ENCODE data around the gene PPP1R3C. TPM values are rescaled to one million over a fixed set of nuclear protein-coding genes. Genes with fewer than 3 reads are reported as not detected.

Gene PPP1R3C
- total and polyA plus RNA-seq, 3 experiments from 2014 or later = not detected

GRCh38 chr10:91579329-91579985 is 53.4 kb downstream of the PPP1R3C start:
- Mint-ChIP-seq H3K9me3 (peaks cover 0 to 6% (median 3%) of the 10 kb centered on the region in 5 donors), H3K4me3 (no peak overlapping the region), H3K27ac (no peak overlapping the region), H3K36me3 (no peaks in the 10 kb centered on the region), H3K4me1 (no peaks in the 10 kb centered on the region), H3K27me3 (peaks cover 16 to 31% of the 10 kb centered on the region in 2 donors)
- Histone ChIP-seq H3K27me3 (ENCODE audit: insufficient read depth, low read length, poor library complexity, severe bottlenecking) (no peaks in the 10 kb centered on the region), H3K4me3 (ENCODE audit: low read length) (no peak overlapping the region), H3K27ac (ENCODE audit: low read depth, low read length) (no peak overlapping the region), H3K9me3 (ENCODE audit: low read length) (no peaks in the 10 kb centered on the region), H3K36me3 (ENCODE audit: insufficient read depth, low read length) (no peaks in the 10 kb centered on the region), H3K4me1 (ENCODE audit: insufficient read depth, low read length) (no peaks in the 10 kb centered on the region)
- DNase-seq = no peak
- CTCF ChIA-PET = interaction anchor here (1.1 kb wide), 1 partner anchor 11 kb away, joined by 4 read pairs; no protein-coding TSS in a partner anchor
- POLR2A ChIA-PET = no interaction called here

Other genes starting within 250 kb of the PPP1R3C start
- gene HECTD2, start 222.7 kb downstream of the PPP1R3C start, total RNA-seq = 1 to 10 TPM; 8.1 to 9.2 TPM
- gene HECTD2, start 222.7 kb downstream of the PPP1R3C start, polyA plus RNA-seq = 1.1 TPM
- 10 to 100 TPM; 27.3 to 29.2 TPM for gene TNKS2, start 165.4 kb upstream of the PPP1R3C start, total RNA-seq
- gene TNKS2, start 165.4 kb upstream of the PPP1R3C start, polyA plus RNA-seq = 31.5 TPM

All from CD8-positive, alpha-beta memory T cell (primary cell).